ENCODE data around the gene NXN. TPM values are rescaled to one million over a fixed set of nuclear protein-coding genes. Genes with fewer than 3 reads are reported as not detected.
"Not testable (repeated sequence)": the region's sequence is repeated elsewhere in the genome, so short reads cannot be mapped to it uniquely, and the experiment has no call there.

The NXN gene
- total RNA-seq, 2 donors from 2014 or later, result 2.6 to 16.3 TPM

- no peaks in the 10 kb centered on the region for H3K36me3 ChIP-seq
- H3K9ac ChIP-seq (ENCODE audit: low read depth in 2 of 2, low read length in 2 of 2), result no peak overlapping the region
- TF ChIP-seq CTCF (IDR thresholded peaks at IDR 0.05), result no peak
- no peak for DNase-seq
- H3K27me3 ChIP-seq, result no peaks in the 10 kb centered on the region
- intact Hi-C loops (cut with DNase I), result no loop called here
- no peak overlapping the region for H3K4me3 ChIP-seq
- no peak overlapping the region for H3K27ac ChIP-seq
- no peaks in the 10 kb centered on the region for H3K4me1 ChIP-seq
- no peaks in the 10 kb centered on the region for H3K9me3 ChIP-seq
Measured at GRCh38 chr17:924711-925475, 54.7 kb downstream of the NXN start.

- H3K9ac ChIP-seq (ENCODE audit: low read depth in 2 of 2, low read length in 2 of 2); DNase-seq; H3K27ac ChIP-seq; intact Hi-C loops (cut with DNase I); H3K4me1 ChIP-seq; H3K27me3 ChIP-seq; H3K9me3 ChIP-seq; H3K4me3 ChIP-seq; H3K36me3 ChIP-seq: not testable (repeated sequence)
Measured at GRCh38 chr17:924306-924705, 55.3 kb downstream of the NXN start.

- H3K4me1 ChIP-seq, result no peaks in the 10 kb centered on the region
- no peaks in the 10 kb centered on the region for H3K36me3 ChIP-seq
- no peak overlapping the region for H3K27ac ChIP-seq
- H3K27me3 ChIP-seq, result no peaks in the 10 kb centered on the region
- intact Hi-C loops (cut with DNase I), result no loop called here
- H3K9ac ChIP-seq (ENCODE audit: low read depth in 2 of 2, low read length in 2 of 2), result no peak overlapping the region
- no peak for TF ChIP-seq CTCF (IDR thresholded peaks at IDR 0.05)
- no peaks in the 10 kb centered on the region for H3K9me3 ChIP-seq
- no peak overlapping the region for H3K4me3 ChIP-seq
- no peak for DNase-seq
Measured at GRCh38 chr17:923633-924032, 55.9 kb downstream of the NXN start.

GRCh38 chr17:921161-921560, 58.4 kb downstream of the NXN start:
- no peak for DNase-seq

GRCh38 chr17:920190-920589, 59.4 kb downstream of the NXN start:
- no peak overlapping the region for H3K27ac ChIP-seq
- H3K36me3 ChIP-seq, result no peaks in the 10 kb centered on the region
- H3K9ac ChIP-seq (ENCODE audit: low read depth in 2 of 2, low read length in 2 of 2), result no peak overlapping the region
- no peak for TF ChIP-seq CTCF (IDR thresholded peaks at IDR 0.05)
- no peaks in the 10 kb centered on the region for H3K9me3 ChIP-seq
- no peaks in the 10 kb centered on the region for H3K4me1 ChIP-seq
- no peak for DNase-seq
- intact Hi-C loops (cut with DNase I), result no loop called here
- H3K4me3 ChIP-seq, result no peak overlapping the region
- no peaks in the 10 kb centered on the region for H3K27me3 ChIP-seq

More at GRCh38 chr17:921161-921560, 58.4 kb downstream of the NXN start:
- H3K27ac ChIP-seq, result no peak overlapping the region
- H3K4me3 ChIP-seq, result no peak overlapping the region
- H3K4me1 ChIP-seq, result no peaks in the 10 kb centered on the region
- H3K27me3 ChIP-seq, result no peaks in the 10 kb centered on the region
- no peaks in the 10 kb centered on the region for H3K9me3 ChIP-seq
- no peak for TF ChIP-seq CTCF (IDR thresholded peaks at IDR 0.05)
- H3K9ac ChIP-seq (ENCODE audit: low read depth in 2 of 2, low read length in 2 of 2), result no peak overlapping the region
- intact Hi-C loops (cut with DNase I), result no loop called here
- no peaks in the 10 kb centered on the region for H3K36me3 ChIP-seq

- no peak overlapping the region for H3K9ac ChIP-seq (ENCODE audit: low read depth in 2 of 2, low read length in 2 of 2)
- H3K27me3 ChIP-seq, result no peaks in the 10 kb centered on the region
- H3K4me3 ChIP-seq, result no peak overlapping the region
- no peaks in the 10 kb centered on the region for H3K36me3 ChIP-seq
- no peak for DNase-seq
- intact Hi-C loops (cut with DNase I), result no loop called here
- H3K4me1 ChIP-seq, result no peaks in the 10 kb centered on the region
- no peak for TF ChIP-seq CTCF (IDR thresholded peaks at IDR 0.05)
- H3K27ac ChIP-seq, result no peak overlapping the region
- no peaks in the 10 kb centered on the region for H3K9me3 ChIP-seq
Measured at GRCh38 chr17:917941-918740, 61.4 kb downstream of the NXN start.
